D721Med (cell line): ENCODE results near the gene ATP6V1G3.

Experiments used
- DNase-seq: peaks from one replicate; pipeline ENCODE4 v3.0.0; 2011; ENCODE audit warnings: low spot score; ENCODE audit not compliant: insufficient read length
- FAIRE-seq: peaks from 2 replicates; lab custom pipeline; 2011; peaks lifted over from hg19 to GRCh38; lab: Jason Lieb, UNC
- CTCF ChIP-seq: IDR thresholded peaks from 2 replicates; pipeline ENCODE4 v1.5.1; 2012; ENCODE audit warnings: mild to moderate bottlenecking, control low read depth; ENCODE audit not compliant: insufficient read depth; ENCODE audit errors: missing control alignments

The ATP6V1G3 gene

GRCh38 chr1:198556971-198557370 is 16.5 kb upstream of the ATP6V1G3 start:
- no peak for TF ChIP-seq CTCF
- DNase-seq (no peak), FAIRE-seq (no peak)

GRCh38 chr1:198552668-198553416 is 12.4 kb upstream of the ATP6V1G3 start:
- DNase-seq (no peak), FAIRE-seq (peak; percentile 90)
- TF ChIP-seq CTCF, result no peak

- FAIRE-seq (no peak), DNase-seq (no peak)
- TF ChIP-seq CTCF, result no peak
Observed at GRCh38 chr1:198550941-198551524, 10.6 kb upstream of the ATP6V1G3 start.

- FAIRE-seq, result peak; percentile 21
Observed at GRCh38 chr1:198549866-198550265, 9.4 kb upstream of the ATP6V1G3 start.

GRCh38 chr1:198548890-198549289 is 8.4 kb upstream of the ATP6V1G3 start:
- DNase-seq (no peak), FAIRE-seq (peak; percentile 58)
- no peak for TF ChIP-seq CTCF

More at GRCh38 chr1:198549866-198550265, 9.4 kb upstream of the ATP6V1G3 start:
- no peak for DNase-seq
- TF ChIP-seq CTCF, result no peak

GRCh38 chr1:198545156-198545555 is 4.7 kb upstream of the ATP6V1G3 start:
- DNase-seq (no peak), FAIRE-seq (no peak)
- no peak for TF ChIP-seq CTCF

- DNase-seq (no peak), FAIRE-seq (peak; percentile 84)
- no peak for TF ChIP-seq CTCF
Observed at GRCh38 chr1:198544265-198544664, 3.8 kb upstream of the ATP6V1G3 start.
